Subcutaneous abdominal adipose tissue (tissue), 5 donors: ENCODE data around the gene NRCAM.
"Not testable (repeated sequence)": the region's sequence is repeated elsewhere in the genome, so short reads cannot be mapped to it uniquely, and the experiment has no call there.

Experiments
- H3K27ac ChIP-seq: one replicate; pipeline ENCODE4 v1.7.0; 2013; ENCODE audit warnings: low read depth, mild to moderate bottlenecking, inconsistent platforms, low read length, moderate library complexity
- H3K27me3 ChIP-seq, 5 donors: one replicate each; pipeline ENCODE4 v1.7.0; 2013; ENCODE audit warnings: low read length in 5 of 5, inconsistent platforms in 1 of 5; ENCODE audit not compliant: control insufficient read depth in 5 of 5, insufficient read depth in 4 of 5
- H3K36me3 ChIP-seq, 5 donors: one replicate each; pipeline ENCODE4 v1.7.0; 2013; ENCODE audit warnings: low read length in 5 of 5; ENCODE audit not compliant: control insufficient read depth in 5 of 5, insufficient read depth in 5 of 5
- H3K4me1 ChIP-seq, 5 donors: one replicate each; pipeline ENCODE4 v1.7.0; 2013; ENCODE audit warnings: low read length in 5 of 5, mild to moderate bottlenecking in 3 of 5, moderate library complexity in 1 of 5; ENCODE audit not compliant: control insufficient read depth in 5 of 5, insufficient read depth in 5 of 5
- H3K4me3 ChIP-seq, 5 donors: one replicate each; pipeline ENCODE4 v1.7.0; 2013; ENCODE audit warnings: low read length in 5 of 5, low read depth in 1 of 5
- H3K9ac ChIP-seq, 5 donors: one replicate each; pipeline ENCODE4 v1.7.0; 2013; ENCODE audit warnings: low read length in 5 of 5, mild to moderate bottlenecking in 4 of 5, moderate library complexity in 3 of 5
- H3K9me3 ChIP-seq, 5 donors: one replicate each; pipeline ENCODE4 v1.7.0; 2013; ENCODE audit warnings: low read length in 5 of 5; ENCODE audit not compliant: control insufficient read depth in 5 of 5
- donor health status: healthy.
- donor health status: healthy.
- donor health status: healthy.
- donor health status: healthy.
- donor health status: healthy.

NRCAM gene

DNA sequence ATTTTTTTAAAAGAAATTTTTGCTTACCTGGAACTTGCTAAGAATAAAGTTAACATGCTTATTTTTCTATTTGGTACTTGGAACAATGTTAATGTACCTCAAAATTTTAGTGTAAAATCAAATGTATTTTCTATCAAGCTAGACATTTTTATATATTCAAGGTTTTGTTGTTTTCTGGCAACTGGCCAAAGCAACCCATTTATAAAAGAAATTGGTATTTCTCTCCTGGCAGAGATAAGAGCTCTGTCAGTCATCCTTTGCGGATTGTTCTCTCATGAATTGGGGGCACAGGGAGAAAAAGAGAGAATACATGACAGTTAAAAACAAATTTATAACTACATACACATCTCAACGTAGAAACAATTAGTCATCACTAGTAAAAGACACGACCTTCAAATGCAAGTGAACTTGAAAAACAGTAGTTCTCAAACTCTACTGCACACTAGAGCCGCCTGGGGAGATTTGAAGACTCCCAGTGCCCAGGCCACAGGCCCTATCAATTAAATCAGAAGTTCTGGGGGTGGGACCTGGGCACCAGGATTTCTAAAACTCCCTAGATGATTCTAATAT is 173.7 kb downstream of the NRCAM start:
- Histone ChIP-seq H3K36me3 (no peaks in the 10 kb centered on the region), H3K27me3 (no peaks in the 10 kb centered on the region), H3K27ac (no peak overlapping the region), H3K4me3 (no peak overlapping the region), H3K4me1 (peaks cover 0 to 2% (median 0%) of the 10 kb centered on the region in 5 donors), H3K9me3 (no peaks in the 10 kb centered on the region), H3K9ac (no peak overlapping the region)

DNA sequence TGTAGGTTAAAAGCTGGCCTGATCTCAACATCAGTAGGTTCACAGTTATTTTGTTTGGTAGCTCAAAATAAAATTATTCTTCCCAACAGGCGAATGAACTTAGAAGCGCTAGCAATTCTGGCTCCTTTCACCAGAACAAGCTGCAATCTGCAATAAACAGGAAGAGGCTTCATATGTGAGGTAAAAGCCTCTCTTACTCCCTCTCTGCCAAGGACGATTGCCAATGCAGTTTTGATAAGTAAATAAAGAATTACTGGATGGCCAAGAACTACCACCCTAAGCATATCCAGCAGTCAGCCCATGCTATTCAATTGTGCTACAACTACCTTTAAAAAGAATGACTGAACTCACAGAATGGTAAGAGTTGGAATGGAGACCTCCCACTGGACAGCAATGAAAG is 176.1 kb downstream of the NRCAM start:
- Histone ChIP-seq H3K9ac (no peak overlapping the region), H3K4me1 (peaks cover 0 to 2% (median 0%) of the 10 kb centered on the region in 5 donors), H3K36me3 (no peaks in the 10 kb centered on the region), H3K27ac (no peak overlapping the region), H3K9me3 (no peaks in the 10 kb centered on the region), H3K4me3 (no peak overlapping the region), H3K27me3 (no peaks in the 10 kb centered on the region)

DNA sequence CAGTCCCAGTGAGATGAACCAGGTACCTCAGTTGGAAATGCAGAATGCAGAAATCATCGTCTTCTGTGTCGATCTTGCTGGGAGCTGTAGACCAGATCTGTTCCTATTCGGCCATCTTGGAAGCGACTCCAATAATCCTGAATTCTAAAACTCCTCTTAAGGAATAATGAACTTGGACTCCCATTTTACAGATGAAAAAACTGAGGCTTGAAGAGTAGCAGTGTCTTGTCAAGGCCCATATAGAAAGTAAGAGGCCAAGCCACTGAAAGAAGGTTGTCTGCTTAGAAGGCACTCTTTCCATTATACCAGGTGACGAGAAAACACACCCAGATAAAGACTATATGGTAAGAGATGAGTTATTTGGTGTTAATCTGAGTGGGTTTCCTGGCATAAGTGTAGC is 177.5 kb downstream of the NRCAM start:
- H3K9me3 ChIP-seq = no peaks in the 10 kb centered on the region

DNA sequence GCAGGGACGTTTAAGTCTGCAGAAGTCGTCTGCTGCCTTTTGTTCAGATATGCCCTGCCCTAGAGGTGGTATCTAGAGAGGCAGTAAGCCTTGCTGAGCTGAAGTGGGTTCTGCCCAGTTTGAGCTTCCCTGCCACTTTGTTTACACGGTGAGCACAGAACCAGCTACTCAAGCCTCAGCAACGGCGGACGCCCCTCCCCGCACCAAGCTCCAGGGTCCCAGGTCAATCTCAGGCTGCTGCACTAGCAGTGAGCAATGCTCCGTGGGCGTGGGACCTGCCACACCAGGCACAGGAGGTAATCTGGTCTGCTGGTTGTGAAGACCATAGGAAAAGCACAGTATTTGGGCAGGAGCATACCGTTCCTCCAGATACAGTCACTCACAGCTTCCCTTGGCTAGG is 178.0 kb downstream of the NRCAM start:
- no peaks in the 10 kb centered on the region for H3K36me3 ChIP-seq
- H3K27ac ChIP-seq = no peak overlapping the region
- no peak overlapping the region for H3K4me3 ChIP-seq
- H3K9ac ChIP-seq = no peak overlapping the region
- H3K27me3 ChIP-seq = no peaks in the 10 kb centered on the region
- peaks cover 0 to 2% (median 0%) of the 10 kb centered on the region in 5 donors for H3K4me1 ChIP-seq
- H3K9me3 ChIP-seq = no peaks in the 10 kb centered on the region

More for the DNA sequence above, 177.5 kb downstream of the NRCAM start:
- no peaks in the 10 kb centered on the region for H3K36me3 ChIP-seq
- H3K4me3 ChIP-seq = no peak overlapping the region
- peaks cover 0 to 2% (median 0%) of the 10 kb centered on the region in 5 donors for H3K4me1 ChIP-seq
- no peak overlapping the region for H3K9ac ChIP-seq
- no peak overlapping the region for H3K27ac ChIP-seq
- H3K27me3 ChIP-seq = no peaks in the 10 kb centered on the region

DNA sequence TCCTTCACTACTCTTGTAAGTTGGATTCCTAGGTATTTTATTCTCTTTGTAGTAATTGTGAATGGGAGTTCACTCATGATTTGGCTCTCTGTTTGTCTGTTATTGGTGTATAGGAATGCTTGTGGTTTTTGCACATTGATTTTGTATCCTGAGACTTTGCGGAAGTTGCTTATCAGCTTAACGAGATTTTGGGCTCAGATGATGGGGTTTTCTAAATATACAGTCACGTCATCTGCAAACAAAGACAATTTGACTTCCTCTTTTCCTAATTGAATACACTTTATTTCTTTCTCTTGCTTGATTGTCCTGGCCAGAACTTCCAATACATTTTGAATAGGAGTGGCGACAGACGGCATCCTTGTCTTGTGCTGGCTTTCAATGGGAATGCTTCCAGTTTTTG is 181.8 kb downstream of the NRCAM start:
- H3K4me1 ChIP-seq, H3K9me3 ChIP-seq, H3K27ac ChIP-seq, H3K9ac ChIP-seq, H3K4me3 ChIP-seq, H3K36me3 ChIP-seq, H3K27me3 ChIP-seq: not testable (repeated sequence)

DNA sequence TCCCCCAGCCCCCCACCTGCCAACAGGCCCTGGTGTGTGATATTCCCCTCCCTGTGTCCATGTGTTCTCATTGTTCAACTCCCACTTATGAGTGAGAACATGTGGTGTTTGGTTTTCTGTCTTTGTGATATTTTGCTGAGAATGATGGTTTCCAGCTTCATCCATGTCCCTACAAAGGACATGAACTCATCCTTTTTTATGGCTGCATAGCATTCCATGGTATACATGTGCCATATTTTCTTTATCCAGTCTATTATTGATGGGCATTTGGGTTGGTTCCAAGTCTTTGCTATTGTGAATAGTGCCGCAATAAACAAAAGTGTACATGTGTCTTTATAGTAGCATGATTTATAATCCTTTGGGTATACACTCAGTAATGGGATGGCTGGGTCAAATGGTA is 183.3 kb downstream of the NRCAM start:
- H3K27ac ChIP-seq, H3K9me3 ChIP-seq, H3K36me3 ChIP-seq, H3K4me3 ChIP-seq, H3K4me1 ChIP-seq, H3K9ac ChIP-seq, H3K27me3 ChIP-seq: not testable (repeated sequence)

DNA sequence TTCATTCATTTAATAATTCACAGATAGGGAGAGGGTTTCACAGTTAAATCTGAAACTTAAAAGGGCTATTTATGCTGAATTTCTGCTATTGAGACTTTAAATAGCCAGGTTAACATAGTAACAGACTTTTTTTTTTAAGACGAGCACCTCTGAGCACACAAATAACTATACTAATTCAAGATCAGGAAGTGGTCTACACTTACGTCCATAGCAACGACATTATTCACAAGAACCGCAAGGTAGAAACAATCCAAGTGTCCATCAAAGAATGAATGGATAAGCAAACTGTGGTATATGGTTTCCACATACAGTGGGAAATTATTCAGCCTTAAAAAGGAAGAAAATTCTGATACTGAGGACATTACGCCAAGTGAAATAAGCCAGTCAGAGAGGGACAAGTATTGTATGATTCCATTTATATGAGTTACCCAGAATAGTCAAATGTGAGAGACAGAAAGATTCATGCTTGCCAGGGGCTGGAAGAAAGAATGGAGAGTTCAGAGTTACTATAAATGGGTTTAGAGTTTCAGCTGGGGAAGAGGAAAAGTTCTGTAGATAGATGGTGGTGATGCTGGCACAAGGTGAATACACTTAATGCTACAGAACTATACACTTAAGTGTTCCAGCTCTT is 185.7 kb downstream of the NRCAM start:
- peaks cover 0 to 13% (median 0%) of the 10 kb centered on the region in 5 donors for H3K4me1 ChIP-seq
- H3K36me3 ChIP-seq = no peaks in the 10 kb centered on the region
- no peak overlapping the region for H3K27ac ChIP-seq
- H3K9ac ChIP-seq = no peak overlapping the region
- H3K9me3 ChIP-seq = no peaks in the 10 kb centered on the region
- H3K4me3 ChIP-seq = no peak overlapping the region
- H3K27me3 ChIP-seq = no peaks in the 10 kb centered on the region

DNA sequence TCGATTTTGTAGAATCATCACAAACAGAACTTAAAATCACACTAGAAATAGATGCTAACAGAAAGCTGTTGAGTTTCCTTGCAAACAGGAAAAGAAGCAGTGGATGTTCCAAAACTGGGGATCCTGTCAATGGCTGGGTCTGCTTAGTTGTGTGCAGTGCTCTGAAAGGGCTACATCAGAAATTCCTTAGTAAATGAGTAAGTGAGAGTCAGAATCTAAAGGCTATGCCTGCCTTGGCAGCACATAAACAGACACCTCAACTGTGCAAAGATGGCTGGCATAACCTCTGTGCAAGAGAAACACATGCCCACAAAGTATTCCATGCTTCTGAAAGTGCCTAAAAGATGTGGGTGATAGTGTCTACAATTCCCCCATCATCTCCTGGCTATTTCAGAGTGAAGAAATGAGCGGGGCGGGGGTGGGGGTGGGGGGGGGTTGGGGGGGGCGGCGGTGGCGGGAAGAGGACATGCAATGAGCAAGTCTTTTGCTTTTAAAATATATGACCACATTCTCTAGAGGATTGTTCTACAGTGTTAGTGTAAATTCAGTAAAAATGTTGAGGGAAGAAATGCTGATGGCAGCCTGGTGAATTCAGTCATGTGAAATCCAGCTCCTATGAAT is 187.9 kb downstream of the NRCAM start:
- peaks cover 0 to 18% (median 0%) of the 10 kb centered on the region in 5 donors for H3K4me1 ChIP-seq
- no peak overlapping the region for H3K27ac ChIP-seq
- H3K4me3 ChIP-seq = no peak overlapping the region
- H3K9me3 ChIP-seq = no peaks in the 10 kb centered on the region
- no peak overlapping the region for H3K9ac ChIP-seq
- no peaks in the 10 kb centered on the region for H3K27me3 ChIP-seq
- H3K36me3 ChIP-seq = no peaks in the 10 kb centered on the region

DNA sequence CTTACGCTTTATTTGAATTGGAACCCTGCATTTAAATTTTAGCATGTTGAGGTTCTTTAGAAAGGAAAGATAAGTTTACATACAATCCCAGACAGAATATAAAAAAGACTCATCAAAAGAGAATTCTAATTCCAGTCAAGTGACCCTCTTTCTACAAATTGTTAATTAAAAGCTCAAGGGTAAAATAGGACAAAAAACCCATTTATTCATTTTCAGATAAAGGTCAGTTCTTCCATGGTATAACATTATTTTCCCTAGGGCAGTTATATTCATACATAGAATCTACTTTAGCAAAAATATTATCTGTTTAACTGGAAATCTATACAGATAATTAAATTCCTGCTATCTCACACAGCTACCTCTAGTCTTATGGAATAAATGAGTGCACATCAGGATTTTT is 188.6 kb downstream of the NRCAM start:
- Histone ChIP-seq H3K9ac (no peak overlapping the region), H3K4me1 (peaks cover 0 to 20% (median 0%) of the 10 kb centered on the region in 5 donors), H3K36me3 (no peaks in the 10 kb centered on the region), H3K27me3 (no peaks in the 10 kb centered on the region), H3K9me3 (no peaks in the 10 kb centered on the region), H3K4me3 (no peak overlapping the region), H3K27ac (no peak overlapping the region)

DNA sequence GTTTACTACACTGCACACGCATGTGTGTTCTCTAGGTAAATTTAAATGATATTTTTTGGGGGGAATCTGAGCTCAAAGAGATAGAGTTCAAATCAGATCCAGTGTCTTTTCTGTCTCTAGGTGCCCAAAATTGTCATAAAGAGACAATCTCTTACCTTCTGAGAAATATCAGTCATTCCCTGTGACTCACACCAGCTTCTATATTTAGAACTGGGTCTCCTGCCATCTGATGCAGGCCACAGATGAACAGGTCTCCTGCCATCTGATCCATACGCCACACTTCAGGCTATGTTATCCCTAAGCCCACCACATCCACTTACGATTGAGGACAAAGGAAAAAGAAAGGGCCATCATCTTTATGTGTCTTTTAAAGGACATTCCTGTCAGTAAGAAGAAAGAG is 189.7 kb downstream of the NRCAM start:
- no peaks in the 10 kb centered on the region for H3K9me3 ChIP-seq
- peaks cover 0 to 20% (median 0%) of the 10 kb centered on the region in 5 donors for H3K4me1 ChIP-seq
- H3K27me3 ChIP-seq = no peaks in the 10 kb centered on the region
- H3K36me3 ChIP-seq = no peaks in the 10 kb centered on the region
- H3K9ac ChIP-seq = no peak overlapping the region
- H3K27ac ChIP-seq = no peak overlapping the region
- H3K4me3 ChIP-seq = no peak overlapping the region
